ENCODE measurements around the gene CARTPT. TPM values are rescaled to one million over a fixed set of nuclear protein-coding genes. Genes with fewer than 3 reads are reported as not detected.

Gene CARTPT
- total RNA-seq, 1 donor from 2014 or later, result not detected

GRCh38 chr5:71731015-71731414, 11.9 kb downstream of the CARTPT start:
- no peak overlapping the region for H3K4me3 ChIP-seq (ENCODE audit: low read depth, low read length)
- no peak for TF ChIP-seq CTCF (conservative IDR thresholded peaks at IDR 0.05; ENCODE audit: low read depth, low read length)
- no peak for DNase-seq (ENCODE audit: low read depth)

- TF ChIP-seq CTCF (conservative IDR thresholded peaks at IDR 0.05; ENCODE audit: low read depth, low read length), result no peak
- DNase-seq (ENCODE audit: low read depth), result no peak
- H3K4me3 ChIP-seq (ENCODE audit: low read depth, low read length), result no peak overlapping the region
Measured at GRCh38 chr5:71732011-71732410, 12.9 kb downstream of the CARTPT start.

GRCh38 chr5:71734141-71734540, 15.1 kb downstream of the CARTPT start:
- no peak for TF ChIP-seq CTCF (conservative IDR thresholded peaks at IDR 0.05; ENCODE audit: low read depth, low read length)
- no peak overlapping the region for H3K4me3 ChIP-seq (ENCODE audit: low read depth, low read length)
- no peak for DNase-seq (ENCODE audit: low read depth)

- no peak for DNase-seq (ENCODE audit: low read depth)
- no peak overlapping the region for H3K4me3 ChIP-seq (ENCODE audit: low read depth, low read length)
- TF ChIP-seq CTCF (conservative IDR thresholded peaks at IDR 0.05; ENCODE audit: low read depth, low read length), result no peak
Measured at GRCh38 chr5:71737931-71738539, 19.0 kb downstream of the CARTPT start.

GRCh38 chr5:71738662-71739361, 19.7 kb downstream of the CARTPT start:
- DNase-seq (ENCODE audit: low read depth), result no peak
- no peak for TF ChIP-seq CTCF (conservative IDR thresholded peaks at IDR 0.05; ENCODE audit: low read depth, low read length)
- no peak overlapping the region for H3K4me3 ChIP-seq (ENCODE audit: low read depth, low read length)

GRCh38 chr5:71740015-71740753, 21.1 kb downstream of the CARTPT start:
- DNase-seq (ENCODE audit: low read depth), result no peak
- TF ChIP-seq CTCF (conservative IDR thresholded peaks at IDR 0.05; ENCODE audit: low read depth, low read length), result no peak
- no peak overlapping the region for H3K4me3 ChIP-seq (ENCODE audit: low read depth, low read length)
